A549 (cell line): Measurements from ENCODE around the gene CSN1S1. TPM values are rescaled to one million over a fixed set of nuclear protein-coding genes. Genes with fewer than 3 reads are reported as not detected.

Source experiments
- ATAC-seq, 2 experiments: fragments of 200-7000 bp in 1 of 2; fragments of >200 bp in 1 of 2; cut with Nextera tagmentation in 1 of 2; cut with Tn5 transposase in 1 of 2; 3 replicates each; pipeline versions ENCODE4 v1.8.0 to v1.9.1; 2018 to 2020; ENCODE audit warnings: mild to moderate bottlenecking in 1 of 2, moderate library complexity in 1 of 2
- CTCF ChIA-PET: fragments of 300-600 bp; sonication (Branson Sonifier 250); formaldehyde crosslinking; extraction: SDS; loops from one replicate; lab custom pipeline; 2021; ENCODE audit warnings: antibody characterized with exemption, inconsistent platforms; lab: Yijun Ruan, JAX
- POLR2A ChIA-PET: fragments of 350-600 bp; formaldehyde crosslinking; extraction: SDS; loops from one replicate; lab custom pipeline; 2021; ENCODE audit warnings: antibody characterized with exemption, inconsistent platforms; lab: Yijun Ruan, JAX
- DNase-seq, 2 experiments: peaks; one replicate each; pipeline versions ENCODE4 v3.0.0 to v3.0.0-alpha.2; 2011 to 2016; ENCODE audit warnings: low read depth in 1 of 2, low spot score in 1 of 2
- FAIRE-seq: peaks from 2 replicates; lab custom pipeline; 2011; peaks lifted over from hg19 to GRCh38; lab: Jason Lieb, UNC
- H3K27ac ChIP-seq, 2 experiments: fragments of >200 bp; sonication (Bioruptor Twin); formaldehyde crosslinking; 3 replicates each; pipeline ENCODE4 v1.5.1; 2016 to 2017
- H3K4me1 ChIP-seq: fragments of >200 bp; sonication (Bioruptor Twin); formaldehyde crosslinking; 3 replicates; pipeline ENCODE4 v1.6.1; 2016
- H3K4me2 ChIP-seq: fragments of >200 bp; sonication (Bioruptor Twin); formaldehyde crosslinking; 3 replicates; pipeline ENCODE4 v1.6.1; 2016
- H3K4me3 ChIP-seq: fragments of >200 bp; sonication (Bioruptor Twin); formaldehyde crosslinking; 3 replicates; pipeline ENCODE4 v1.5.1; 2016
- H3K9me3 ChIP-seq: fragments of >200 bp; sonication (Bioruptor Twin); formaldehyde crosslinking; 3 replicates; pipeline ENCODE4 v1.6.1; 2016
- ATOH8 ChIP-seq: fragments of 250-450 bp; sonication (Bioruptor Pico); IDR thresholded peaks from 2 replicates; pipeline ENCODE4 v1.5.0; 2020; ENCODE audit warnings: low read depth, mild to moderate bottlenecking, moderate library complexity
- CBX2 ChIP-seq: fragments of 200-600 bp; sonication (generic); IDR thresholded peaks from 2 replicates; pipeline ENCODE4 v1.6.1; 2016; ENCODE audit warnings: low read depth, mild to moderate bottlenecking, borderline replicate concordance
- CEBPB ChIP-seq, 2 experiments: fragments of >200 bp in 1 of 2; sonication (Bioruptor Twin) in 1 of 2; formaldehyde crosslinking in 1 of 2; IDR thresholded peaks; 2 replicates each; pipeline ENCODE4 v1.6.1; 2012 to 2016
- CHD4 ChIP-seq: fragments of 200-600 bp; sonication (generic); IDR thresholded peaks from 2 replicates; pipeline ENCODE4 v1.6.1; 2016; ENCODE audit warnings: antibody characterized with exemption, mild to moderate bottlenecking, borderline replicate concordance
- E2F6 ChIP-seq: IDR thresholded peaks from 2 replicates; pipeline ENCODE4 v1.6.1; 2012; ENCODE audit warnings: low read depth, borderline replicate concordance
- FOXS1 ChIP-seq: fragments of 250-450 bp; sonication (Bioruptor Pico); IDR thresholded peaks from 2 replicates; pipeline ENCODE4 v1.5.0; 2020; ENCODE audit warnings: mild to moderate bottlenecking, moderate library complexity
- GATA3 ChIP-seq: IDR thresholded peaks from 2 replicates; pipeline ENCODE4 v1.6.1; 2012; ENCODE audit warnings: borderline replicate concordance
- JUN ChIP-seq, 2 experiments: fragments of >200 bp; sonication (Bioruptor Twin); formaldehyde crosslinking; IDR thresholded peaks; 2 replicates in 1 of 2; 3 replicates in 1 of 2; pipeline ENCODE4 v1.6.1; 2016 to 2017
- KDM1A ChIP-seq: fragments of 200-600 bp; sonication (generic); IDR thresholded peaks from 2 replicates; pipeline ENCODE4 v1.6.1; 2016; ENCODE audit warnings: low read depth, mild to moderate bottlenecking
- MAZ ChIP-seq: fragments of 150-350 bp; IDR thresholded peaks from 2 replicates; pipeline ENCODE4 v1.6.1; 2014; ENCODE audit warnings: antibody characterized with exemption, low read depth, low read length, borderline replicate concordance
- MYC ChIP-seq: IDR thresholded peaks from 2 replicates; pipeline ENCODE4 v1.6.1; 2012; ENCODE audit warnings: mild to moderate bottlenecking, inconsistent platforms, low read length, improper control_type of control experiment, borderline replicate concordance
- NFE2L2 ChIP-seq: fragments of 150-350 bp; conservative IDR thresholded peaks from 2 replicates; pipeline ENCODE4 v1.6.1; 2014; ENCODE audit warnings: low read length
- NPAS2 ChIP-seq: fragments of 250-450 bp; sonication (Bioruptor Pico); IDR thresholded peaks from 2 replicates; pipeline ENCODE4 v1.8.0; 2022; ENCODE audit warnings: mild to moderate bottlenecking, moderate library complexity, borderline replicate concordance
- RARB ChIP-seq: fragments of 250-450 bp; sonication (Bioruptor Pico); IDR thresholded peaks from 2 replicates; pipeline ENCODE4 v1.8.0; 2021; ENCODE audit warnings: mild to moderate bottlenecking, moderate library complexity
- REST ChIP-seq: fragments of 200-600 bp; sonication (generic); IDR thresholded peaks from 2 replicates; pipeline ENCODE4 v1.6.1; 2016; ENCODE audit warnings: antibody characterized with exemption, mild to moderate bottlenecking, moderate library complexity
- RNF2 ChIP-seq: fragments of 200-600 bp; sonication (generic); IDR thresholded peaks from 2 replicates; pipeline ENCODE4 v1.6.1; 2016; ENCODE audit warnings: low read depth, mild to moderate bottlenecking, antibody characterized with exemption, moderate library complexity, borderline replicate concordance
- TFCP2L1 ChIP-seq: fragments of 250-450 bp; sonication (Bioruptor Pico); IDR thresholded peaks from 2 replicates; pipeline ENCODE4 v1.5.0; 2021; ENCODE audit warnings: mild to moderate bottlenecking
- ZSCAN20 ChIP-seq: fragments of 250-450 bp; sonication (Bioruptor Pico); IDR thresholded peaks from 2 replicates; pipeline ENCODE4 v1.8.0; 2022; ENCODE audit warnings: mild to moderate bottlenecking, moderate library complexity
- WGBS: methylation state at CpG from one replicate; pipeline ENCODE4 v1.1.6; 2017; ENCODE audit errors: missing lambda C conversion rate; 5-methylcytosine and 5-hydroxymethylcytosine counted together
- polyA minus RNA-seq: library from RNA; depleted of rRNA, polyadenylated mRNA; stranded (reverse); fragments of >200 nt; gene quantifications from 2 replicates; pipeline ENCODE4 v1.2.3, GENCODE V29; 2011; rRNA and poly(A)+ RNA removed
- polyA plus RNA-seq, 4 experiments: library from polyadenylated mRNA; depleted of rRNA in 3 of 4; stranded (reverse); fragments of >200 nt; fragmentation: RNase III in 1 of 4; extraction: RNeasy Plus Mini Kit Qiagen cat#74134 plus additional on column Dnase treatment in 1 of 4; gene quantifications; 2 replicates in 3 of 4; 3 replicates in 1 of 4; pipeline ENCODE4 v1.2.3, GENCODE V29; 2011 to 2017
- TF ChIP-seq, protein P1 (sequence below): IDR thresholded peaks from 2 replicates; pipeline ENCODE4 v1.6.1; 2012
- TF ChIP-seq, protein P2 (sequence below): fragments of >200 bp; sonication (Bioruptor Twin); formaldehyde crosslinking; IDR thresholded peaks from 3 replicates; pipeline ENCODE4 v1.6.1; 2016

Gene CSN1S1, protein sequence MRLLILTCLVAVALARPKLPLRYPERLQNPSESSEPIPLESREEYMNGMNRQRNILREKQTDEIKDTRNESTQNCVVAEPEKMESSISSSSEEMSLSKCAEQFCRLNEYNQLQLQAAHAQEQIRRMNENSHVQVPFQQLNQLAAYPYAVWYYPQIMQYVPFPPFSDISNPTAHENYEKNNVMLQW
- polyA plus RNA-seq (2011; rRNA removed) = not detected in 2 replicates
- not detected in 2 replicates for polyA plus RNA-seq (2012; cell fraction: cytosol; rRNA removed)
- polyA plus RNA-seq (2012; cell fraction: nucleus; rRNA removed) = not detected in 2 replicates
- polyA plus RNA-seq (2017; fragmentation: RNase III; extraction: RNeasy Plus Mini Kit Qiagen cat#74134 plus additional on column Dnase treatment) = not detected in 3 replicates
- polyA minus RNA-seq = not detected in 2 replicates

- Histone ChIP-seq H3K4me1 (no peaks in the 10 kb centered on the region), H3K4me3 (no peak within 1 kb of the TSS), H3K27ac (no peak within 1 kb of the TSS), H3K9me3 (no peaks in the 10 kb centered on the region), H3K4me2 (no peak within 1 kb of the TSS)
- TF ChIP-seq REST (no peak), CEBPB (IDR thresholded peaks at IDR 0.05) (no peak), CHD4 (no peak), TFCP2L1 (CRISPR knock-in tag) (no peak), NFE2L2 (no peak), KDM1A (no peak), CBX2 (no peak), ATOH8 (CRISPR knock-in tag) (no peak), RNF2 (no peak), FOXS1 (no peak), RARB (CRISPR knock-in tag) (no peak), GATA3 (no peak), NPAS2 (no peak), MYC (no peak), MAZ (no peak), E2F6 (no peak), ZSCAN20 (CRISPR knock-in tag) (no peak), JUN (IDR thresholded peaks at IDR 0.05) (no peak)
- TF ChIP-seq, protein P1, sequence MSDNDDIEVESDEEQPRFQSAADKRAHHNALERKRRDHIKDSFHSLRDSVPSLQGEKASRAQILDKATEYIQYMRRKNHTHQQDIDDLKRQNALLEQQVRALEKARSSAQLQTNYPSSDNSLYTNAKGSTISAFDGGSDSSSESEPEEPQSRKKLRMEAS = no peak
- TF ChIP-seq, protein P2, sequence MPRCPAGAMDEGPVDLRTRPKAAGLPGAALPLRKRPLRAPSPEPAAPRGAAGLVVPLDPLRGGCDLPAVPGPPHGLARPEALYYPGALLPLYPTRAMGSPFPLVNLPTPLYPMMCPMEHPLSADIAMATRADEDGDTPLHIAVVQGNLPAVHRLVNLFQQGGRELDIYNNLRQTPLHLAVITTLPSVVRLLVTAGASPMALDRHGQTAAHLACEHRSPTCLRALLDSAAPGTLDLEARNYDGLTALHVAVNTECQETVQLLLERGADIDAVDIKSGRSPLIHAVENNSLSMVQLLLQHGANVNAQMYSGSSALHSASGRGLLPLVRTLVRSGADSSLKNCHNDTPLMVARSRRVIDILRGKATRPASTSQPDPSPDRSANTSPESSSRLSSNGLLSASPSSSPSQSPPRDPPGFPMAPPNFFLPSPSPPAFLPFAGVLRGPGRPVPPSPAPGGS = no peak
- FAIRE-seq = no peak
- no peak for DNase-seq
- no peak for ATAC-seq
- ChIA-PET POLR2A (no interaction called here), CTCF (no interaction called here)
- 67% methylated on average over 3 of the region's 3 CpGs for WGBS
Observed at GRCh38 chr4:69930768-69931167, at the start of gene CSN1S1. Gene CSN1S1 (plus strand): TSS chr4:69931068. CDS start chr4:69932556, 1,488 bp downstream.
